Tongue (tissue), 2 donors: ENCODE data around the gene MEOX2. TPM values are rescaled to one million over a fixed set of nuclear protein-coding genes. Genes with fewer than 3 reads are reported as not detected.

Experiments used
- DNase-seq: peaks from one replicate; pipeline ENCODE4 v3.0.0-alpha.2; 2015
- total RNA-seq: library from RNA; depleted of rRNA; stranded (reverse); fragments of >200 nt; gene quantifications from one replicate; pipeline ENCODE4 v1.2.3, GENCODE V29; 2014

MEOX2 gene
- total RNA-seq, 1 donor from 2014 or later: 53.2 TPM

DNA sequence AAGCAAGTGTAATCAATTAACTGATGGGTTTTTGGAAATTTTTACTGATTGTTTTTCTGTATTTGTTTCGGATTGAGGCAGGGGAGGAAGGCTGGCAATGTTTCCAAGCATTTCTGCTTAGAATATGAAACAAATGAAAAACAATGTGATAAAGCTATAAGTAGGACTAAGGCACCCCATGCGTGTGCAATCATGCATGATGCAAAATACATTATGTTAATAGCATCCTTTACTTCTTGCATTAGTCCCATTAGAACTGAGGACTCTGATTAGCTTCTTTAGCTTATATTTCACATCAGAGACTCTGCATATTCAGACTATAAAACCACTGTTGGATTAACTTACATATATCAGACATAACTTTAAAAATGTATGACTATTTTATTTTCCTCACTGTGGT, 76.0 kb downstream of the MEOX2 start:
- no peak for DNase-seq

GRCh38 chr7:15609287-15609686, 77.2 kb downstream of the MEOX2 start:
- no peak for DNase-seq

- DNase-seq: no peak
Observed at GRCh38 chr7:15607529-15608210, 78.8 kb downstream of the MEOX2 start.

- no peak for DNase-seq
Observed at GRCh38 chr7:15606561-15606960, 79.9 kb downstream of the MEOX2 start.

- no peak for DNase-seq
Observed at GRCh38 chr7:15604166-15604565, 82.3 kb downstream of the MEOX2 start.

DNA sequence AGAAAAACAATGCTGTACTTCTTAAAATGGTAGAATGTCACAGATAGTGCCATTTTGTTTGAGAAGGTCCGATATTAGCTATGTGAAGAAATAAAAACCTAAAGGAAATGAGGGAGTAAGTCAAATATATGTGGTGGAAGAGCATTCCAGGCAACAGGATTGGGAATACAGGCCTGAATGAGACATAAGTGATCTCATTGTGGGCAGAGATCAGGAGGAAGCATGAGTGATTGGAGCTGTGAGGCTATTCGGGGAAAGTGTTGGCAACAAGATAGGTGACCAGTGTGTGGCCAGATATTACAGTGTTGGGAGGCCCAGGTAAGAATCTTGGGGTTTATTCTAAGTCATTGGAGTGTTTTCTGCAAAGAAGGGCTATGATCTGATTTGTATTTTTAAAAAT, 83.4 kb downstream of the MEOX2 start:
- DNase-seq: no peak

GRCh38 chr7:15602236-15602635, 84.2 kb downstream of the MEOX2 start:
- DNase-seq: peak; percentile 46

GRCh38 chr7:15601175-15601574, 85.3 kb downstream of the MEOX2 start:
- DNase-seq: no peak

DNA sequence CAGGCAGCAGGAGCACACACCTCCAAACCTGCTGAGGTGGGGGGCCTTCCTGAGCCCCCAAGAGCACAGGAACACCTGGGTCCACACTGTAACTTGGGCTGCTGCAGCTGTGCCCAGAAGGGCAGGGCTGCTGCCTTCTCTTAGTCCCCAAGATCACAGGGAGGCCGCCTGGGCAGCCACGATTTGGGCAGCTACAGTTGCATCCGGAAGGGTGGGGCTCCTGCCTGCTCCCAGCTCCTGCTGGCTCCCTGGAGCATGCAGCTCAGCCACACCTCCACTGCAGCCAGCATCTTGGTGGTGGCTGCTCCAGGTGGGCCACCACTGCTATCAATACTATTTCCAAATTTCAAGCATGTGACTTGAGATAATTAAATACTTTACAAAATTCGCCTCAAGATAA, 86.2 kb downstream of the MEOX2 start:
- DNase-seq: no peak

- no peak for DNase-seq
Observed at GRCh38 chr7:15594461-15594860, 92.0 kb downstream of the MEOX2 start.

DNA sequence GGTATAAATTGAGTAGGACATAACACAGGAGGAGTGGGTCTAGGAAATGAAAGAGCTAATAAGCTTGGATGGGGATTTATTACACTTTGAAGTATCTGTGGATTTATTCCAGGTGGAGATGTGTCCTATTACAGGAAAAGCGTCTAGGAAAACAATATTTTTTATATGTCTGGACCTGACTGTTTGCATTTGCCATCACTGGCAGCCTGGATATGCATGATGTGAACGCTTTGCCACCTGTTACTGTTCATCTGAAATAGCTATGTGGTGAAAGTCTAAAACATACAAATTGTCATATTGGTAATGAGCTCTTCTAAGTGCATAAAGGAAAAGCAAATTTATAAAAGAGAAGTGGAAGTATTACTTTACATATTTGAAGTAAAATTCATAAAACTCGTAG, 93.1 kb downstream of the MEOX2 start:
- peak; percentile 39 for DNase-seq

DNA sequence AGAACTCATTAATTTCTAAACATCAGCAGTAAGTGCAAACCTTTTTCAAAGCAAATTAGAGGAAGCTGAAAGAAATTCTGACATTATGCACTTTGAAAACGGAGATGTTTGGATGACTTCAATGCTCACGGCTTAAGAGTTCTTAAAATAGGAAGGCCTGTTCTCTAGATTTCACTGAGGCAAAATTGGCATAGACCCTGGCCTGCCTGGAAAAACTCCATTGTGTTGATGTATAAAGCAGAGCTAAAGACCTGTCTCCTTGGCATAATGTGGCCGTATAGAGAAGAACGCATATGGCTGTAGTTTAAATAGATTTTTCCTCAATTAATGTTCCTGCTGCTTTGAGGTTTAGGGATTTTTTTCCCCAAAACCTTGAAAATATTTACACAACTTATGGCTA, 100.2 kb downstream of the MEOX2 start:
- DNase-seq: peak; percentile 34

GRCh38 chr7:15584575-15584974, 101.9 kb downstream of the MEOX2 start:
- no peak for DNase-seq

DNA sequence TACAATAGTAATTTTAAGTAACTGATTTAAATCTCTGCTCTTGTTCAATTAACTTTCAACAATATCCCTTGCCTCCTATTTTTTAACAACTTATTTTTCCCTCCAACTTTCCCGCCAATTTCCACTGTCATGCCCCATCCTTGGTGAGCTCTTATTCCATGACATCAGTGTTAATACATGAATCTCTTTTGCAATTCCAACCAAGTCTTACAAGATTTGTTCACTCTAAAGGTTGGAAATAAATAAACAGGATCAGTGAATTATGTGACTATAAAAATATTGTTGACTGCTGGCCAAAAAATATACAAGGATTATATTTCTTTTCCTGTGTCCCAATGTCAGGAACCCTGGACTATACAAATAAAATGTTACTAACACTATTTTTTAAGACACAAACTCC, 103.7 kb downstream of the MEOX2 start:
- no peak for DNase-seq

GRCh38 chr7:15581352-15581951, 105.0 kb downstream of the MEOX2 start:
- DNase-seq: peak; percentile 12

GRCh38 chr7:15580604-15581351, 105.7 kb downstream of the MEOX2 start:
- peak; percentile 10 for DNase-seq

GRCh38 chr7:15577600-15577999, 108.9 kb downstream of the MEOX2 start:
- DNase-seq: no peak

DNA sequence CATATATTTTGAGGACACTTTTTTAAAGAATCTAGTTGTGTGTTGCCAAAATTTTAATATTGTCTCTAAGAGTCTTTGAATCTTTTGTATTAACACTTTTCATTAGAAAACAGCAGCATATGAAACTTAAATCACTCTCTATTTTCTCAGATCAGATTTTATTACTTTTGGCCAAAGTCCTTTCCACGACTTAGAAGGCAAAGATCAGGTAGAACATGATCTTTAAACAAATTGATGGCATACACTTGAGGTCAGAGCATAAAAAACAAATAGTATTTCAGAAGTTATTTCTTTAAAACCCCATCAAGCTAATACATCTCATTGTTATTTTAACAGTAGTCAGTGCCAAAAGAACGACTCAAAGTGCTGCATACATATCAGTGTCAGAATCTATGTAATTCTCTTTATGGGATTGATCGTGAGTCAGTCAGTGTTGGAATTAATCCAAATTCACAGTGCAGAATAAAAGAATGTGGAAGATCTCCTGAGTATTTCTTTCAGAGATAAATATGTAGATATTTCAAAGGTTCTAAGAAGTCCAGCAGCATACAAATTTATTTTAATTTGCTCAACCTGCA, 115.1 kb downstream of the MEOX2 start:
- DNase-seq: no peak

DNA sequence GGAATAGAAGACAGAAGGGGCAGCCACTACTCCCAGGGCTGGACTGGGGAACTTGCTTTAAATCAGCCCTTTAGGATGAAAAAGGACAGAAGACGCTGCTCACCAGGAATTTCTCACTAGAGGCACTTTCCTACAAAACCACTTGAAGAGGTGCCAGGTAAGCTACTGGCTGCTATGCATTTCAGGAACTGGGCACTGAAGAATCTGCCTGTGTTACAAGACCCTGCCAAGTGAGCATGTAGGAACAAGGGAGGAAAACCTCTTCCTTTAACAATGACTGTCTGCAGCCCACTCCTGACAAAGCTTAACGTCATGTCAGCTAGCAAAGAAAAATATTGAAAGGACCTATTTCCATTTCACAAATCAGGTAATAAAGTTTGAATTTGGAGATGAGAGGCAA, 118.8 kb downstream of the MEOX2 start:
- no peak for DNase-seq

GRCh38 chr7:15567036-15567435, 119.4 kb downstream of the MEOX2 start:
- no peak for DNase-seq

- no peak for DNase-seq
Observed at GRCh38 chr7:15566476-15566875, 120.0 kb downstream of the MEOX2 start.

GRCh38 chr7:15561835-15562234, 124.6 kb downstream of the MEOX2 start, which contains the start of gene AGMO:
Gene AGMO (minus strand): TSS chr7:15562015.
- peak; percentile 17 for DNase-seq
